T-helper 1 cell treated with Interleukin-12 subunit alpha and Interleukin-12 subunit beta and Interleukin-4 antibody, amounts not matched to agents 30 ng/mL and 1 ng/mL, for 36 hours (primary cell): Measurements from ENCODE around the gene SH3BP2. TPM values are rescaled to one million over a fixed set of nuclear protein-coding genes. Genes with fewer than 3 reads are reported as not detected.

Source experiments
- intact Hi-C: fragments of 100-400 bp; cut with micrococcal nuclease; formaldehyde crosslinking; loops from one replicate; pipeline ENCODE4 v1.15.1; 2024
- total RNA-seq: library from RNA; stranded (reverse); gene quantifications from 2 replicates; pipeline ENCODE4 v1.2.3, GENCODE V29; 2022

SH3BP2 gene
- total RNA-seq, 1 donor from 2014 or later, result 114 TPM

- intact Hi-C loops, result no loop called here
Measured at GRCh38 chr4:2817701-2818350, 24.9 kb downstream of the SH3BP2 start.

DNA sequence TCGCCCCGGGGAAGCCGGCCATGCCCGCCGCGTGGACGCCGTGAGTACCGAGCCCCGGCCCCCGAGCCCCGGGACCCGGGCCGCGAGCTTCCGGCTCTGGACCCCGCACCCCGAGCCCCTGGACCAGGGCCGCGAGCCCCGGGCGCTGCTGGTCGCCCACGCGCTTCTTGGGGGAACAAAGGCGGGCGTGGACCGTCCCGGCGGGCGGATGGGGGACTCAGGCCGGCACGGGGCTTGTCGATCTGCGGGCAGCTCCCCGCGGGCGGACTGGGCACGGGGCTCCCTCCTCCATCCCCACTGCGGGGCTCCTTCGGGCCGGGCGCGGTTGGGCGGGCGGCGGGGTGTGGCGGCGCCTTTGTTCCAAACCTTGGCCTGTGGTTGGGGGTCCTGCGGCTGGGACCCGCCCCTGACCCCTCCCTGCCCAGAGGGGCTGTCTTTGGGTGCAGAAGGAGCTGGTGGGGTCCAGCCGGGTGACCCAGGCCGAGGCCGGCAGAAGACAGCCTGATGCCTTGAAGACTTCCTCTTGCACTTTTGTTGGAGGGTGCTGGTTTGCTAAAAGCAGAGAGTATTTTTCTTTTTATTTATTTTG lies 25.6 kb downstream of the SH3BP2 start:
- intact Hi-C loops, result no loop called here

GRCh38 chr4:2819244-2820215 lies 26.6 kb downstream of the SH3BP2 start:
- intact Hi-C loops, result no loop called here

- intact Hi-C loops, result no loop called here
Measured at GRCh38 chr4:2820216-2820982, 27.5 kb downstream of the SH3BP2 start.

- intact Hi-C loops, result no loop called here
Measured at GRCh38 chr4:2822461-2823300, 29.8 kb downstream of the SH3BP2 start.

GRCh38 chr4:2823301-2823670 lies 30.4 kb downstream of the SH3BP2 start:
- intact Hi-C loops, result no loop called here

DNA sequence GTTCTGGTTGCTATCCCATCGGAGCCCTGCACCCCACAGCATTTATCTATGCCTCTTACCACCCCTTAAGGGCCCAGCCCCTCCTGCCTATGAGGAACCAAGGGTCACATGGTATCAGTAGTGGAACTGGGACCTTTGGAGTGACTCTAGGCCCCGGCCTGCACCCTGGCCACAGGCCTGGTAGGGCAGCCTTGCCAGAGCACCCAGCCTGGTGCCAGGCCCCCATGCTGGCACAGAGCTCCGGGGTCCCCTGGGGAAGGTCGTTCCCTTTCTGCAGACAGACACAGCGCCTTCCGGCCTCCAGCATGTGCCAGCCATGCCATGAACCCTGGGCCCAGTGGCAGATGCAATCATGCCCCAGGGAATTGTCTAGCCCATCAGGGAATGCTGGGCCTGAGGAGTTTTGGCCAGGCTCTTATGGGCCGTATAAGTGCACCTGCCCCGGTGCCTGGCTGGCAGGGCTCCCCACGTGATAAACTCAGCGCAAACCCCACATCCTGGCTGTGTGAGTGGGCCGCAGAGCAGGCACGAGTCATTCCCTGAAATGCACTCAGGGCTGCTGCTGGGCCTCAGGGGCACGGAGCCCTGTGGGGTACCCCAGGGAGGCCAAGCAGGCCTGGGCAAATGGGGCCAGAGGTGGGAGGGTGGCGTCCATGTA lies 30.9 kb downstream of the SH3BP2 start:
- intact Hi-C loops, result no loop called here

- intact Hi-C loops, result no loop called here
Measured at GRCh38 chr4:2824329-2824835, 31.5 kb downstream of the SH3BP2 start.

GRCh38 chr4:2824836-2825381 lies 32.0 kb downstream of the SH3BP2 start:
- intact Hi-C loops, result no loop called here

DNA sequence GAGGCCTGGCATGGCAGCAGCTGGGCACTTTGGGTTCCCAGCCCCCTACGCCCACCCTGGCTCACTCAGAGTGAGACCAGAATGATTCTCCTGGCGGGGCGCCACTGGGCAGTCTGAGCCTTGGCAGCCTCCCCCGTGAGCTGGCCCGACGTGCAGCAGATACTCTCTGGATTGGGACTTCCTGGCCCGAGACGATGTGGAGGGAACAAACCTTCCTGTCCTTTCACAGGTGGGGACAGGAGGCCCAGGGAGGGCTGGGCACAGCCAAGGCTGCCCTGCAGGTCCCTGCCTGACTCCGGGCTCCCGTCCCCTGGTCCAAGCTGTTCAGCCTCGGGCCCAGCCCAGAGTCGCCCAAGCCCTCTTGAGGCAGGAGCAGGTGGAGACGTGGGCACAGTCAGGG lies 32.9 kb downstream of the SH3BP2 start:
- intact Hi-C loops, result no loop called here

GRCh38 chr4:2827071-2827873 lies 34.4 kb downstream of the SH3BP2 start:
- intact Hi-C loops, result no loop called here

GRCh38 chr4:2827874-2828751 lies 35.2 kb downstream of the SH3BP2 start:
- intact Hi-C loops, result no loop called here

- intact Hi-C loops, result no loop called here
Measured at GRCh38 chr4:2828758-2829181, 35.9 kb downstream of the SH3BP2 start.

DNA sequence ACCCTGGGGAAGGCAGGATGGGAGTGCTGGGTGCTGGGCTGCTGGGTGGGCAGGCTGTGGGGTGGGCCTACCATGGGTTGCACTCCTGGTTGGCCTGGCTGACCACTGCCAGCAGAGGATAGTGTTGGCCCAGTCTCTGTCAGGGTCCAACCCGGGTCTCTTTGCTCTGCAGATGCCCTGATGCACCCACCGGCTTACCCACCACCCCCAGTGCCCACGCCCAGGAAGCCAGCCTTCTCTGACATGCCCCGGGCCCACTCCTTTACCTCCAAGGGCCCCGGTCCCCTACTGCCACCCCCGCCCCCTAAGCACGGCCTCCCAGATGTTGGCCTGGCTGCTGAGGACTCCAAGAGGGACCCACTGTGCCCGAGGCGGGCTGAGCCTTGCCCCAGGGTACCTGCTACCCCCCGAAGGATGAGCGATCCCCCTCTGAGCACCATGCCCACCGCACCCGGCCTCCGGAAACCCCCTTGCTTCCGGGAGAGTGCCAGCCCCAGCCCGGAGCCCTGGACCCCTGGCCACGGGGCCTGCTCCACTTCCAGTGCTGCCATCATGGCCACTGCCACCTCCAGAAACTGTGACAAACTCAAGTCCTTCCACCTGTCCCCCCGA lies 36.5 kb downstream of the SH3BP2 start:
- intact Hi-C loops, result no loop called here

GRCh38 chr4:2829933-2830451 lies 37.1 kb downstream of the SH3BP2 start:
- intact Hi-C loops, result no loop called here

DNA sequence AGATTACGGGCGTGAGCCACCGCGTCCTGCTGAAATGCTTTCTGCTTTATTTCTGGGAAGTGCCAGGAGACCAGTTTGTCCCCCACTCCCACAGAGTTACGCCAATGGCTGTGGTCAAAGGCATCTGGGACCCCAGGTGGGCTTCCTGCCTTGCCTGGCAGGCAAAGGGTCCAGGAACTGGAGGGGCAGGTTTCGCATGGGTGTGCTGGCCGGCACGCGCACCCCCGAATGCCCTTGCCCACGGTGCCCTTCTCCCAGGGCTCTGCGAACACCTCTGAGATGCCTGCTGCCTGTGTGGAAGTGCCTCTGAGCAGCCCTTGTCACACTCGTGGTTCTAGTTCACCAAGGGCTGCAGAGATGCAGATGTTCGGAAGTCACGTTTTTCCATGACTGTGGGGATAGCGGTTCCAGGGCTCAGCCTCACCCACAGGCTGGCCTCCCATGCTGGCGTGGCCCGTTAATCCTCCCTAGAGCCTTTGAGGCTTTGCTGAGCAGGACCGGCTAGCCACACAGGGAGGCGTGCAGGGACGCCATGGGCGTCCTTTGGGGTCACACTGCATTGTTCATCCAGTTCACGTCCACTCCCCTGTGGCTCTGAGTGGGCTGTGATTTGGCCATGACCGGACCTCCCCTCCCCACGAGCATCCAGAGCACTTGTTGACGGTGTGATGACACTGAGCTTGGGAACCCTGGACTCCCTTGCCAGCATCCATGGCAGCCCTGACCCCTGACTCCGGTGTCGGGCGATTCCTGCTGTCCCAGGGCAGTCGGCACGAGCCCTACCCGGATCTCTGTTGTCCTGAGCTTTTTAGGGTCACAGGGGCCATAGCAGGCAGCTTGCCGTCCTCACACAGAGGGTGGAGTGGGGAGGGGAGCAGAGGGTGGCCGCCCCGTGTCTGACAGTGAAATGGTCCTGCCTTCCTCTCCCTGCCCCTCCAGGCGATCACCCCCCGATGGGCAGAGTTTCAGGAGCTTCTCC lies 38.0 kb downstream of the SH3BP2 start:
- intact Hi-C loops, result no loop called here
